Testis (tissue), 2 donors: ENCODE data around the gene TRIO.

ENCODE experiments used
- CTCF ChIP-seq, 3 experiments: fragments of 450-650 bp in 2 of 3; fragments of 200-600 bp in 1 of 3; sonication (generic) in 1 of 3; IDR thresholded peaks; one replicate each; pipeline ENCODE4 v1.5.1; 2016 to 2019; ENCODE audit warnings: antibody characterized with exemption in 3 of 3, mild to moderate bottlenecking in 2 of 3, moderate library complexity in 1 of 3
- POLR2A ChIP-seq: fragments of 450-650 bp; IDR thresholded peaks from one replicate; pipeline ENCODE4 v1.6.1; 2017; ENCODE audit warnings: antibody characterized with exemption, mild to moderate bottlenecking, moderate library complexity

GRCh38 chr5:14284392-14285148 lies 141.4 kb downstream of the TRIO start:
- TF ChIP-seq POLR2A (no peak), CTCF (IDR thresholded peaks at IDR 0.05) (no peak)
